ENCODE data around the gene SYNCRIP. TPM values are rescaled to one million over a fixed set of nuclear protein-coding genes. Genes with fewer than 3 reads are reported as not detected.

The SYNCRIP gene
- total and polyA plus RNA-seq, 2 of the 13 experiments (the other 11 are each of a cell fraction or from before 2014, with no cell fraction given): 8.1 to 112 TPM

DNA sequence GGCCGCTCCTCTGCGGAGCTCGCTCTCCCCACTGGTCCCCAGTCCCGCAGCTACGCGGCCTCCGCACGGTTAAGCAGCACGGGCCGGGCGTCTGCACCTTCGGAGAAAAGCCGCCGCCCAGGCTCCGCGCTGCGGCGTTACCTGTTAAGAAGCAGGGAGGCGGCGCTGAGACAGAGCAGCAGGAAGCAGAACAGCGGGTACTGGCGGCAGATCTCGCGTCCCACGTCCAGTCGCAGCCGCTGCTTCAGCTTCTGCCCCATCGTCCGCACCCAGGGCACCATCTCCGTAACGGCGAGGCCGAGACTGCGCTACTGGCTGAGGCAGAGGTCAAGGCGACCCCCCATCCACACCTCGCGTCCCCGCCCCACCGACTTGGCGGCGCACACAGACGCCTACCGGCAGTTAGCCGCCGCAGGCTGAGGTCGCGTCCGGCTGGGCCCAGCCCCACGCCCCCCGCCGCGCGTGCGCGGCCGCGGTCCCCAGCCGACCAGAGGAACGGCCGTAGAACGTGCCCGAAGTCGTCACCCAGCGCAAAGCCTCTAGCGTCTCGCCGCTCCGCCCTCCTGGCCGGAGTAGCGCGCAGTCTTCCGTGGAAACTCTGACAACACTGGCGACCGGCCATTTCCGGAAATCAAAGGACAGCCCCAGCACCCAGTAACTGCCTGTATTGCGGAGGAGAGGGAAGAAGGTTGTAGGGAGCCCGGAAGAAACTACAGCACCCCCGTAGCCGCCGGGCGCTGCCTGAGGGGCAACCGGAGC lies 49.1 kb downstream of the SYNCRIP start, which contains the start of gene SNX14 (continued):
- 0 out of 2 replicates have a peak, but pooled peaks have one; percentile 34 for TF ChIP-seq ZBED4 (CRISPR knock-in tag; IDR thresholded peaks at IDR 0.05; ENCODE audit: borderline replicate concordance)
- peak; percentile 54 for TF ChIP-seq PAXIP1 (CRISPR knock-in tag; conservative IDR thresholded peaks at IDR 0.05)
- TF ChIP-seq ZNF749 (CRISPR knock-in tag; IDR thresholded peaks at IDR 0.05; ENCODE audit: borderline replicate concordance): 0 out of 2 replicates have a peak, but pooled peaks have one; percentile 80
- TF ChIP-seq HNRNPH1 (optimal IDR thresholded peaks at IDR 0.05; ENCODE audit: low read depth, low read length): no peak
- 0 out of 2 replicates have a peak, but pooled peaks have one; percentile 33 for TF ChIP-seq MYNN (CRISPR knock-in tag; IDR thresholded peaks at IDR 0.05; ENCODE audit: low read depth)
- TF ChIP-seq ZNF292 (CRISPR knock-in tag; IDR thresholded peaks at IDR 0.05; ENCODE audit: borderline replicate concordance, low read depth): peak; percentile 91
- TF ChIP-seq ZNF776 (CRISPR knock-in tag; IDR thresholded peaks at IDR 0.05): peak; percentile 82; the same call in 1 of the 2 replicates
- TF ChIP-seq GABPB1 (CRISPR knock-in tag; IDR thresholded peaks at IDR 0.05): peak; percentile 73
- TF ChIP-seq YY1 (IDR thresholded peaks at IDR 0.05; ENCODE audit: insufficient read depth, insufficient replicate concordance, low read depth, low read length): peak; percentile 87
- TF ChIP-seq, protein P1, sequence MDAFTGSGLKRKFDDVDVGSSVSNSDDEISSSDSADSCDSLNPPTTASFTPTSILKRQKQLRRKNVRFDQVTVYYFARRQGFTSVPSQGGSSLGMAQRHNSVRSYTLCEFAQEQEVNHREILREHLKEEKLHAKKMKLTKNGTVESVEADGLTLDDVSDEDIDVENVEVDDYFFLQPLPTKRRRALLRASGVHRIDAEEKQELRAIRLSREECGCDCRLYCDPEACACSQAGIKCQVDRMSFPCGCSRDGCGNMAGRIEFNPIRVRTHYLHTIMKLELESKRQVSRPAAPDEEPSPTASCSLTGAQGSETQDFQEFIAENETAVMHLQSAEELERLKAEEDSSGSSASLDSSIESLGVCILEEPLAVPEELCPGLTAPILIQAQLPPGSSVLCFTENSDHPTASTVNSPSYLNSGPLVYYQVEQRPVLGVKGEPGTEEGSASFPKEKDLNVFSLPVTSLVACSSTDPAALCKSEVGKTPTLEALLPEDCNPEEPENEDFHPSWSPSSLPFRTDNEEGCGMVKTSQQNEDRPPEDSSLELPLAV (CRISPR knock-in tag; conservative IDR thresholded peaks at IDR 0.05; ENCODE audit: low read depth): no peak
- TF ChIP-seq ZNF567 (CRISPR knock-in tag; IDR thresholded peaks at IDR 0.05; ENCODE audit: borderline replicate concordance): peak; percentile 20; the same call in 1 of the 2 replicates
- TF ChIP-seq, protein P2, sequence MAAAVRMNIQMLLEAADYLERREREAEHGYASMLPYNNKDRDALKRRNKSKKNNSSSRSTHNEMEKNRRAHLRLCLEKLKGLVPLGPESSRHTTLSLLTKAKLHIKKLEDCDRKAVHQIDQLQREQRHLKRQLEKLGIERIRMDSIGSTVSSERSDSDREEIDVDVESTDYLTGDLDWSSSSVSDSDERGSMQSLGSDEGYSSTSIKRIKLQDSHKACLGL (CRISPR knock-in tag; IDR thresholded peaks at IDR 0.05): peak; percentile 85; the same call in 1 of the 2 replicates
- TF ChIP-seq CREM (IDR thresholded peaks at IDR 0.05): peak; percentile 47; the same call in 1 of the 2 replicates
- no peak for TF ChIP-seq CREM (CRISPR knock-in tag; IDR thresholded peaks at IDR 0.05)
- peak; percentile 84; the same call in 1 of the 2 replicates for TF ChIP-seq POGK (CRISPR knock-in tag; conservative IDR thresholded peaks at IDR 0.05)

All from HepG2 (cell line).